Stimulated activated CD4-positive, alpha-beta T cell treated with anti-CD3 and anti-CD28 coated beads, Interleukin-12 subunit alpha, Interleukin-12 subunit beta, amount 100 ng/mL, for 48 hours (primary cell): ENCODE results near the gene CADPS.

Source experiments
- DNase-seq, 3 donors: peaks; one replicate each; pipeline ENCODE4 v3.0.0-alpha.2; 2020; ENCODE audit warnings: low read depth in 2 of 3, low spot score in 1 of 3

Gene CADPS

DNA sequence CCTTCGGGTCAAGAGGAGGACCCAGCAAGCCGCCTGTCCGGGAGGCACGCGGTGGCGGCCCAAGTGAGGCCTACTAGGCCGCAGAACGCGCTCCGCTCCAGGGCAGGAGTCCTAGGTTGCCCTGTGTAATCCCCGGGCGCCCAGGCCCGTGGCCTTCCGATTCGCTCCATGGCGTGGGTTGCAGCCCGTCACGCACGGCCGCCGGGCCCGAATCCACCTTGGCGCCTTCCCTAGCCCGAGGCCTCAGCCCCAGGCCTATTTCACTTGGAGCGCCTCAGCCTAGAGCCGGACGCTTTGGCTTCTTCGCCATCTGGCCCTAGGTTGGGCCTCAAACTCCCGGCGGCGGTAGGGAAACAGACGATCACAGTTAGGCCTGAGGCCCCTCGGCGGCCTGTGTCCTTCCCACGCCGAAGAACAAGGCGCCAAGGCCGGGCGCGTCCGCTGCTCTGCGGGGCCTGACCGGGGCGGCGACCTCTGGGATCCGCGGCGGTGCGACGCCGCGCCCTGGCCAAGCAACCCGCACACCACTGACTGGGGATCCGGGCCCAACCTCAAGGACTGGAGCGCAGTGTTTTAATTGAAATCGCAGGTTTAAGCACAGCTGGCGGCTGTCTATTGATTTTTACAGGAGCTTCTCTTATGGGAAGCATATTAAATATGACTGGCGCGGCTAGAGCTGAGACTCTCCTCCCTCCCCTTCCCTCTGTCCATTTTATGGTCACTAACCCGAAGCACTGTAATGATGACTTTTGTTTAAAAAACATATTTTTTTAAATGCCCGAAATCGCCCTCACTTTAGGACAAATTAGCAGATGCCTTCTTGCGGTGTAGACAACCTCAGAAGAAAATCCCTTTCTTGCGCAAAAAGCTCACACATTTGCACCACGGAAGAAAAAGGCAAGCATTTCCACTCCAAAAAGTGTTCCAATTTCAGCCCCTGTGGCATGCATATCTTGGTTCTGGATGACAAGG is 498.0 kb downstream of the CADPS start:
- DNase-seq: no peak

- no peak for DNase-seq
Measured at GRCh38 chr3:62376454-62376720, 498.8 kb downstream of the CADPS start.

- DNase-seq: no peak
Measured at GRCh38 chr3:62375655-62376453, 499.4 kb downstream of the CADPS start.

DNA sequence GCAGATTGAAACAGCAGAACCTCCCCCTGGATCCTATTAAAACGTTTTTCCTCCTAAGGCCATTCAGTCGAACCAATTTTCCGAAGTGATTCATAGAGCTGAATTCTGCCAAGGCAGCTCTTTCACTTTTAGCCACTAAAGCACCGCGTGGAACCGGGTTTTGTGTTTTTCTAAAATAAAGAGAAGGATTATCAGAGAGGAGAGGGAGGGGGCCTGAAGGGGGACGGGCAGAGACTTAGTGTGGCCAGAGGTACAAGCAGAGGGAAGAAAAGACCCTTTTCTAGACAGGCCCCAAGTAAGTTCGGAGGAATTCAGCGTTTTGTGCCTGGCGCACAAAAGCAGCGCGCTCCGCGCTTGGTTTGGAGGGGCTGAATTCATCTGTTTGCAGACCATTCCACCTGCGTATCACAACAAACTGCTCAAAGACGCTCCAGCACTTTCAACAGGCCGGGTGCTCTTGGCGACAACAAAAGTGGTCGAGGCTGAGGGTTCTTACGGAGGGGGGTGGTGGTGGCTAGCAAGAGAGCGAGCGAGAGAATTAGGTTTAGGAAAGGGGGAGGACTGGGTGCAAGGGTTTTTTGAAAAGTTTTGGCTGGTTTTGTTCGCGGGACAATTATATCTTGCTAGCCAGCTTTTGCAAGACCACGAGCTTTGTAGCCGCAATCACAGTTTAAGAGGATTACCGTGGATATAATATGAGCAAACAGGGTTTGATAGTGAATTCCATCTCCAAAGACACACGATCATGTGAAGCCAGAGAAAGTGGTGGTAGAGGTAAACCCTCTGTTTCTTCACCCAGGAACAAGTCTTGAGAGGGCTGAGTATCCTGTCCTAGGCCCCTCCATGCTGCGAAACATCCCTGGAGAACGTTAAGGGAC is 500.6 kb downstream of the CADPS start:
- no peak for DNase-seq

DNA sequence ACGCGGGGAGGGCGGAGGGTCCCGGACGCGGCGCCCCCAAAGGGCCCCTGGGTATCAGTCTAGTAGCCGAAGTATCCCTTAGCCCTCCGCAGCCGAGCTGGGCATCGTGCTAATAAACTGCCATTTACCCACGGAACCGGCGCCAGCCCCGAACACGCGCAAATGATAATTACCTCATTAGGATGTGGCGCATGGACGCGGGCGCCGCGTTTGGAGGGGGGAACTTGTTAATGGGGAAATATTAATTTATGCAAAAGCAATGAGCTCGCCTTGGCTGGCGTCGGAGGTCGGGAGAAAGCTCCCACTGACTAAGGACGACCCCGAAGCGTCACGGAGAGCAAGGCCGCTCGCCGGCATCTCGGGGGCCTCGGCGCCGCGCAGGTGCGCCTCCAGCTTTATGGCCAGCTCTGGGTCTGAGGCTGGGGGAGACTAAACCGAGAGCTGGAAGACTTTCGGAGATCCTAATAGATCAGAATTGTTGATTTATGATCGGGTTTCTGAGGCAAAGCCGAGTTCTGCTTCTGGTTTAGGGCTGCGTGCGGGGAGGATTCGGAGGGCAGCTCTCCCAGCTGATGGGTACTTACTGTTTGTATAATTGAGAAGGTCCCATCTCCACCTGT is 501.4 kb downstream of the CADPS start:
- no peak for DNase-seq

DNA sequence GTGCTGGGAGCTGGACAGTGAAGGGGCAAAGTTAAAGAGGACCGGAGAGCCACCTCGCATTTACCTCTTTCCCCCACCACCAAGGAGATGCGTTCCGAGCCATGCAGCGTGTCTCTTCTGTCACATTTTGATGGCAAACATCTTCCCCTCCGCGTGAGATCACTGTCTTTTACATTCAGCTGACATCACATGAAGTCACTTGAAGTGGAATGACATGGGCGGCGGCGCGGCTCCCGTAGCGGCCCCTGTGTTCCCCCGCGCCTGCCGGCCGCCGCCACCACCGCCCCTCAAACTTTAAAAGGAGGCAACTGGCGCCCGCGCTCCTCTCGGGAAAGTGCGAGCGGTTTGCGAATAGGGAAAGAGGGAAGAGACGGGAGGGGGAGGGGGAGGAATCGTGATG is 502.0 kb downstream of the CADPS start, which contains the start of gene FEZF2:
Gene FEZF2, minus strand, starts transcription at position 336 of the 400 bp plus-strand sequence. CDS start 682 bp downstream, outside the sequence.
- DNase-seq: no peak

DNA sequence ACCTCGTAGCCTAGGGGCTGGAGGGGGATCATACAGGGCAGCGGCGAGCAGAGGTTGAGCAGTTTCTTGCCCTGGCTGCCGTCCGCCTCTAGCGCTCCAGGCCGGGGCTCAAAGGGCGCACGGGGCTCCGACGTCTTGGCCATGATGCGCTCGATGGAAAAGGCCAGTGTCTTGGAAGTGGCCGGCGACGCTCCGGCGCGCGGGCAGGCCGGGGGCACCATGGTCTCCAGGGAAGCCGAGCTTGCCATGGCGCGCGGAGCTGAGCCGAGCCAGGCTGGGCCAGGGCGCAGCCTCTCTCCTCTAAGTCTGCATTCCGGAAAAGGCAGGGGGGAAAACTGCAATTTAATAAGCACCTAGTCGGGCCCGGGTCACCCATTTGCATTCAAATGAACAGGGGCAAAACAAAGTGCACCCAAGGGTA is 502.6 kb downstream of the CADPS start:
- no peak for DNase-seq

- no peak for DNase-seq
Measured at GRCh38 chr3:62371720-62372591, 503.3 kb downstream of the CADPS start.

DNA sequence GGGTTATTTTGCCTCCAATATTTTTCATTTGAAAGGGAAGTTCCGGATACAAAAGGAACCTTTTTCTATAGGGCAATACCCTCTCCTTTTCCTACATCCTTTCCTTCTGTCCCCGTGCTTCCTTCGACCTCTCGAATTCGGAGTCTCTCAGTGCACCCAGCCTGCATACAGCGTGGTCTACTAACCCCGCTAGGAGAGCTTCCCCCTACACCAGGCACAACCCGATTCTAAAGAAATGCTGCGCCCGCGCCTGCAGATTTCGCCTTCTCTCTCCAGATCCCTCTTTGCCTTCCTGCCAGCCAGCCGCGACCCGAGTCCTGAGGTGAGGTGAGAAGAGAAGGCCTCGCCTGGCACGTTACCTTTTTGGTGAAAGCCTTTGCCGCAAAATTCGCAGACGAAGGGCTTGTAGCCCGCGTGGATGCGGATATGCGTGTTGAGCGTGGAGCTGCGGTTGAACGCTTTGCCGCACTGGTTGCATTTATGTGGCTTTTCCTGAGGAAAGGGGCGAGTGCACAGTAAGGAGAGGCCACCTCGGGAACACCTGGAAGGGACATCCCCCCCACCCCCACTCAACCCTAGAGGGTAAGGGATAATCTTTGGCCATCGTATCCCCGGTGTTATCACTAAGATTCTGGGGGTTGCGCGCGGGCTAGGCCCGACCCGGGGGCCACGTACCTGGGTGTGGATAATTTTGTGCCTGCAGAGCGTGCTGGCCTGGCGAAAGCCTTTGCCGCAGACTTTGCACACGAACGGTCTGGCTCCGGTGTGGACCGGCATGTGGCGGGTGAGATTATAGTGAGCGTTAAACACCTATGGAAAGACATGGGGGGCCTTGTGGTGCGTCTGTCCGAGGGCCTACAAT is 504.1 kb downstream of the CADPS start:
- no peak for DNase-seq

DNA sequence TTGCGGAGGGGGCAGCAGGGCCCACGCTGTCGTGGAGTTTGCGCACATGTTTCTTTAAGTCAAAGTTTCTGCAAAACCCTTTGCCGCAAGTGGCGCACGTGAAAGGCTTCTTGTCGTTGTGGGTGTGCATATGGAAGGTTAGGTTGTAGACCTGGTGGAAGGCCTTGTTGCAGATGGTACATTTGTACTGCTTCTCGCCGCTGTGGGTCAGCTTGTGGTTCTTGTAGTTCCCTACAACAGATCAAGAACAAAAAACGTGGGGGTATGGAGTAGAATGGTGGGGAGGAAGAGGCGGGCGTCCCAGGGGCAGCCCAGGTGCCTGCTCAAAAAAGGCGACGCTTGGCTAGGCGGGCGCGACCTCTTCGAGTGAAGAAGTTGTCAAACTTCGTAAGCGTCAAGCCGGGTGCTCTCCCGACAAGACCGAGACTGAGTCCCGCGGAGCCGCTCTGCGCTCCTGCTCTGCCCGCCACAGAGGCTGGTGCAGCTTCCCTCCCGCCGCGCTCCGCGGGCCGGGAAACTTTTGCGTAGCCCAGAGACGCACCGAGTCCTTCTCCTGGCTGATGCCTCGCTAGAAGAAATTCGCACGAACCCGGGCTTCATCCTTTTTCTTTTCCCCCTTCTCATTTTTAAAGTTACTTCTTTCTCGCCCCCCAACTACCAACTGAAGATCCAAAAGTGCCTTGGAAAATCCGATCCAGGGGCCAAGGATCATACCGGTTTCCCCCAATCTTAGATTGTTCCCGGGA is 504.9 kb downstream of the CADPS start:
- no peak for DNase-seq

DNA sequence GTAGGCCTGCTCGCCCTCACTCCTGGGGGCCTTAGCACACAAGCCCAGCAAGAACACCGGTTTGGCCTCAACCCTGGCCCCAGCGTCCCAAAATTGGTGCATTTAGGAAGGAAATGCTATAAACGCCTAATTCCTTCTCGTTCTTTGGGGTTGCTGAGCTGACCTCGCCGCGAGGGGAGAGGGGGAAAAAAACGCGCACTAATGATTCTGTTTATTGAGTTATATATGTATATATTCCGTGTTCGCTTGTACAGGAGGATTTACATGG is 505.8 kb downstream of the CADPS start:
- DNase-seq: no peak

DNA sequence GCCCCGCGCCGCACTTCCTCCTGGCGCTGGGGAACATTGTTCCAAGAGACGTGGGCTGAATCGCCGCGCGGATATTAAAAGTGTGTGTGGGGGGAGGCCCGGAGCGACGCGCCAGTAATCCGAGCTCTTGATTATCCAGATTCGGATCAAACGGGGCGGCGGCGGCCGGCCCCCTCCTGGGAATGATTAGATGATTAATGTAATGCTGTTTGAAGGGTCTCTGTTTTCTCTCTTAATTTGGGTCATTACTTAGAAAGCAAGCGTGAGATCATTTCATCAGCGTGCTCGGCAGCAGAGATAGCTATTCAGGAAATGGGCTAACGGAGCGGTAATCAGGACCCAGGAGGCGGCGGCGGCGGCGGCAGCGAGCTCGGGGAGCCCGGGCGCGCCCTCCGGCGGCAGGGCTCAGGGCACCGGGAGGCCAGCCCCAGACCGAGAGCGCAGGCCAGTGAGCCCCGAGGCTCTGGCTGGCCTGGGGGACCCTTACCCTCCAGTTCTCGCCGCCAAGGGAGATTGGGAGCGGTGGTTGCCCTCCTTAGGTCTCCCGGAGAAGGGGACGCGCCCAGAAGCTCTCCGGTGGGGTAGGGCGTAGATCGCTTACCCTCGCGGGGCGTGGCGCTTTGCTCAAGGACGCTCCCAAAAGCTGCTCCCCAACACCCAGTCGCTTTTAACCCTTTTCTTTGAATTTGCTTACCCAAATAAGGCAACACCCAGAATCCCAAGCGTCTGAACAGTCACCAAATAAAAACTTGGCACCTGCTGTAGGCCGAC is 506.3 kb downstream of the CADPS start:
- DNase-seq: no peak

- no peak for DNase-seq
Measured at GRCh38 chr3:62368290-62368704, 506.9 kb downstream of the CADPS start.

GRCh38 chr3:62367763-62368195 is 507.4 kb downstream of the CADPS start:
- no peak for DNase-seq

DNA sequence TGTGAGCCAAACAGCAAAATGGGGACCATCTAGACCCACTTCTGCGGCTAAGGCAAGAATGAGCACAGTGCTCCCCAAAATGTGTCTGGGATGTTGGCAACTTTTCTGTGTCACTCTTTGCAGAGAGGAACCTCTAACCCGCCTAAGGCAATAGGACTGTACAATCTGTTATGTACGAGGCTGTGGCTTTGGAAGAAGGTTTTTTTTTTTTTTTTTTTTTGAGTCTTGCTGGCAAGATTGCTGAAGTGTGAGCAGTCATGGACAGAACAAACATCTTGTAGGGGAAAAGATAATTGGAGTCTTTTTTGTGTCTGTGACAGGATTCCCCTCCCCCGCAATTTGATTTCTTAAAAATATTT is 509.1 kb downstream of the CADPS start:
- no peak for DNase-seq

- no peak for DNase-seq
Measured at GRCh38 chr3:62365391-62366125, 509.7 kb downstream of the CADPS start.

DNA sequence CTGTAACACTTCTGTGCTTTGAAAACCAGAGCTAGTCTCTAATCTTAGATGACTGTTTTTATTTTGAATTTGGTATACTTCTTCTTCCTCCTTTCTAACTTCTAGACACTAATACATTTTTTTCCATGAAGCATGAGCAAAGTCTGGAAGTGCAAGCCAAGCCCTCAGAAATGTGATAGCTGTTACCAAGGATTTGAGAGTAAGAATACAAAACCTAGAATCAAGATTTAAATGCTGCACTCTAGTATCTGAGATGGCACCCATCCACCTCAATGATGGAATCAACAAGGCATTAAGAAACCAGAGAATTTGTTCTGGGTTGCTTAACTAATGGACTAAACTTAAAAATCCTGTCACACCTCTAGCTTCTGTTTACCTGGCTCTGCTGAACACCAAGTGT is 511.0 kb downstream of the CADPS start:
- no peak for DNase-seq
